ENCODE results near the gene CDH5.

The CDH5 gene

GRCh38 chr16:66391726-66392670 lies 25.5 kb downstream of the CDH5 start:
- DNase-seq (ENCODE audit: low spot score), result no peak

DNA sequence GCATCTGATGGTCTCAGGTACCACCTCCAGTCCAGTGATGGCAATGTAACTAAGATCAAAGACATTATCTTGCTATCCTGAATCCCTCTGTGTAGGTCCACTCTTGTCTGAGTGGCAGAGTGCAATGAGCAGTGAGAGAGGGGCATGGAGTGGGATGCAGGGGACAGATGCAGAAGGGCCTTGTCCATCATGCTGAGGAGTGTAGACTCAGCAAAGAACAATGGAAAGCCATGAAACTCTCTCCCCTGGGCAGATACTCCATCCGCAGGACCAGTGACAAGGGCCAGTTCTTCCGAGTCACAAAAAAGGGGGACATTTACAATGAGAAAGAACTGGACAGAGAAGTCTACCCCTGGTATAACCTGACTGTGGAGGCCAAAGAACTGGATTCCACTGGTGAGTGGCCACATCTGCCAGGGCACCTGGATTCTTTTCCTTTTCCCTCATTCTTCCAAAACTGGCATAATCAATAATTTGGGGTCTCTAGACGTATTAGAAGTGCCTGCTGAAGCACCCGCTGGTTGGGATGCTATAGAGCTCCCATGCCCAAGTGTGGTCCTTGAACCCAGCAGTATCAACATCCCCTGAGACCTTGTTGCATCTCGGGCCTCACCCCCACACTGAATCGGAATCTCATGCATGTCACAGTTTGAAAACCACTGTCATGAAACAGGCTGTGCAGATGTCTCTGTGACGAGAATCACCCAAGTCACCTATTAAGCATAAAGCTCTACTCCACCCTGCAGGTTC lies 29.5 kb downstream of the CDH5 start:
- no peak for DNase-seq (ENCODE audit: low spot score)

- DNase-seq (ENCODE audit: low spot score), result no peak
These were observed 31.4 kb downstream of the CDH5 start for GRCh38 chr16:66397736-66398433.

- no peak for DNase-seq (ENCODE audit: low spot score)
These were observed 32.5 kb downstream of the CDH5 start for GRCh38 chr16:66399031-66399430.

- no peak for DNase-seq (ENCODE audit: low spot score)
These were observed 33.4 kb downstream of the CDH5 start for GRCh38 chr16:66399930-66400329.

DNA sequence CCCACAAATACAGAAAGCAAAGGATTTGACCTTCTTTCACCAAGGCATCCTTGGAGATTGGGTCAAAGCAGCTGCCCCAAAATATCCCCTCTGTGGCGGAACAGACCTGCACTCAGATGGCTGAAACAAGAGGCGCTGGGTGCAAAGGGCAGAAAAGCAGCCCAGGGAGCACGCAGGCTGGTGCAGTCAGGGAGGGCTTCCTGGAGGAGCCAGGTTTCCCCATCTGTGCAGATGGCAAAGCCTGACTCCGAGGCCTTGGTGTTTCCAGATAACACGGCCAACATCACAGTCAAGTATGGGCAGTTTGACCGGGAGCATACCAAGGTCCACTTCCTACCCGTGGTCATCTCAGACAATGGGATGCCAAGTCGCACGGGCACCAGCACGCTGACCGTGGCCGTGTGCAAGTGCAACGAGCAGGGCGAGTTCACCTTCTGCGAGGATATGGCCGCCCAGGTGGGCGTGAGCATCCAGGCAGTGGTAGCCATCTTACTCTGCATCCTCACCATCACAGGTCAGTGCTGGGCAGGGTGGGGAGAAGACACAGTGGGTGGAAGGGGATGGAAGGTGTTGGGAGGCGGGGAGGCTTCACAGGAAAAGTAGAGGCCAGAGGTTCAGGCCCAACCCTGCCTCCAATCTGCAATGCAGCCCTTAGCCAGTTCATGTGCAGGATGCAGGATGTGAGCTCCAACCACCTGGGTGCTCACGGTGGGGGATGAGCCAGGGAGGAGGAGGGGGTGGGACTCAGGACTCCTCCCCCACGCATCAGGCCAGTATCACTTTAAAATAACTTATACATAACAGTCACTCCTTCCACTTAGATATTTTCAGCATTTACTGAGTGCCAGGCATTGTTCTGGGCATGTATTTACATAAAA lies 34.3 kb downstream of the CDH5 start:
- no peak for DNase-seq (ENCODE audit: low spot score)

GRCh38 chr16:66401610-66402009 lies 35.1 kb downstream of the CDH5 start:
- DNase-seq (ENCODE audit: low spot score), result no peak

DNA sequence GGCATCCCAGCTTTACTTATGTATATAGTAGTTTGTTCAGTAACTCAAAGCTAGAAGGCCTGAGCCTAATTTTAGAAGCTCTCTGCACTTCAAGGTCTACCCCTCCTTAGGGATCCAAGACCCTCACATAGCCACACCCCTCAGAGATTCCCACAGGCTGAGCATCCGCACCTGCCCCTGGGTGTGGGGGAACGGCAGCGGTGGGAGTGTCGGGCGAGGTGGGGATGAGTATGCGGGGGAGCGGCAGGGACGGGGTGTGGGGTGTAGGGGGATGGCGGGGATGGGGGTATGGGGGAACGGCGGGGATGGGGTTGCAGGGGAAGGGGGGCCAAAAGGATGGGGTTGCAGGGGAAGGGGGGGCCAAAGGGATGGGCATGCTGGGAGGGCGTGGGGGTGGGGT lies 35.7 kb downstream of the CDH5 start:
- DNase-seq (ENCODE audit: low spot score), result no peak

GRCh38 chr16:66402591-66403230 lies 36.2 kb downstream of the CDH5 start:
- no peak for DNase-seq (ENCODE audit: low spot score)

DNA sequence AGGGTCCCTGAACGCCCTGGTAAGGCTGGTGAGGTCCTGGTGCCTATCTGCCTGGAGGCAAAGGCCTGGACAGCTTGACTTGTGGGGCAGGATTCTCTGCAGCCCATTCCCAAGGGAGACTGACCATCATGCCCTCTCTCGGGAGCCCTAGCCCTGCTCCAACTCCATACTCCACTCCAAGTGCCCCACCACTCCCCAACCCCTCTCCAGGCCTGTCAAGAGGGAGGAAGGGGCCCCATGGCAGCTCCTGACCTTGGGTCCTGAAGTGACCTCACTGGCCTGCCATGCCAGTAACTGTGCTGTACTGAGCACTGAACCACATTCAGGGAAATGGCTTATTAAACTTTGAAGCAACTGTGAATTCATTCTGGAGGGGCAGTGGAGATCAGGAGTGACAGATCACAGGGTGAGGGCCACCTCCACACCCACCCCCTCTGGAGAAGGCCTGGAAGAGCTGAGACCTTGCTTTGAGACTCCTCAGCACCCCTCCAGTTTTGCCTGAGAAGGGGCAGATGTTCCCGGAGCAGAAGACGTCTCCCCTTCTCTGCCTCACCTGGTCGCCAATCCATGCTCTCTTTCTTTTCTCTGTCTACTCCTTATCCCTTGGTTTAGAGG lies 37.1 kb downstream of the CDH5 start:
- DNase-seq (ENCODE audit: low spot score), result no peak

DNA sequence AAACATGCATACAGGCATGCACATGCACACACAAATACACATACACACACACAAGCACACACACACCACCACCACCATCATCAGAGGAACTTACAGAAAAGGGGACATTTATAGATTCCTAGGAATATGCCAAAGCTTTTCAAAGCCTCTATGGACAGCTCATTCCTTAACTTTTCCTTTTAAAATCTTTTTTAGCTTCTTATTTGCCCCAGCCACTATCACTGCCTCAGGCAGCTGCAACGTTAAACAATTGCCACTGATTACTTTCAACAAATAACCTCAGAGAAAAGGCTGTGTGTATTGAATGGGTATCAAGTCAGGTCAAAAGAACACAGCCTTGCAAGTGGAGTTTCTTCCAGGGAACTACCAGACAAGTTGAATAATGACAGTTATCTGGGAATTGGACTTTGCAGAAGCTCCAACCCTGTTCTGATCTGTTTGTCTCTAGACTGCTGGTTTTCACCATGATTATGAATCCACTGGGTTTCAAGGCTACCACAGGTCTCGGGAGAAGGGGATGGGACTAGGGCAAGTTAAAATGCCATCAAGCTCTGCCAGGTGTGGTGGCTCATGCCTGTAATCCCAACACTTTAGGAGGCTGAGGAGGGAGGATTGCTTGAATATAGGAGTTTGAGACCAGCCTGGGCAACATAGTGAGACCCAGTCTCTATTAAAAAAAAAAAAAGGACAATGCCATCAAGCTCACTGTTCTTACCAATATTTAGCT lies 38.7 kb downstream of the CDH5 start:
- no peak for DNase-seq (ENCODE audit: low spot score)

- peak; percentile 91 for DNase-seq (ENCODE audit: low spot score)
These were observed 40.2 kb downstream of the CDH5 start for GRCh38 chr16:66406534-66407221.

DNA sequence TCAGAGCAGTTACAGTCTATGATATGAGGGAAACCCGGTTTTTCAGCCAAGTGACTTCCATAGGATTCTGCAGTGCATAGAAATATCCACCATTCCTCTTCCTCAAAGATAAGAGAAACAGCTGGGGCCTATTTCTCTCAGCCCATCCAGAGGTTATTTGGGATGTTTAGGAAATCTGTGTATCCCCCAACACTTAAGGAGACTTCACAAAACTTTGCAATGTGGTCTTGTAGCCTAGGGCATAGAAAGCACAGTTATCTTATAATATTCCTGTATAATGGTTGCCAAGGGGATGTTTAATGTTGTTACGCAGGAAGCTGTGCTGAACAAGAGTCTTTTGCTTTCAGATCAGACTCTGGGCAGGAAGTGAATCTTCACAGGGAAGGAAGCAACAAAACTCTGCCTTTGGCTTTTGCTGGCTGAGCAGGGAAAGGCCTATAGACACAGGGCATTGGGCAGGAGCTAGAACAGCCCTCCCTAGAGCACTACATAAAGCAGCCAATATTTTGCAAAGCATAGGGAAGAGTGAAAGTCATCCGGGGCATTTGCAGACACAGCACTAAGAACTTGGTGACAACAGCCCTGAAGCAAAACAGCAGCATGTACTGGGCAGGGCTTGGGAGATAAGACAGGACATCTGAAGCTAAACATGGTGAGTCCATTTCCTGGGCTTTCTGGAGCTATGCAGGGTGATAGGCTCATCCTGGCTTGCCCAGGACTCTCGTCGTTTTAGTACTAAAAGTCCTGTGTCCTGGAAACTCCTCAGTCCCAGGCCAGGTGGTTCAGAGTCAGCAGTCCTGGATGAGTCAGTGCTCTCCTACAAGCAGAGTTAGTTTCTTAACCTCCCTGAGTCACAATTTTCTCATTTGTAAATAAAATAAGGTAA lies 41.9 kb downstream of the CDH5 start:
- DNase-seq (ENCODE audit: low spot score), result no peak

- no peak for DNase-seq (ENCODE audit: low spot score)
These were observed 42.7 kb downstream of the CDH5 start for GRCh38 chr16:66409156-66409555.

GRCh38 chr16:66412182-66412581 lies 45.7 kb downstream of the CDH5 start:
- DNase-seq (ENCODE audit: low spot score), result no peak

- DNase-seq (ENCODE audit: low spot score), result no peak
These were observed 48.4 kb downstream of the CDH5 start for GRCh38 chr16:66414891-66415290.

DNA sequence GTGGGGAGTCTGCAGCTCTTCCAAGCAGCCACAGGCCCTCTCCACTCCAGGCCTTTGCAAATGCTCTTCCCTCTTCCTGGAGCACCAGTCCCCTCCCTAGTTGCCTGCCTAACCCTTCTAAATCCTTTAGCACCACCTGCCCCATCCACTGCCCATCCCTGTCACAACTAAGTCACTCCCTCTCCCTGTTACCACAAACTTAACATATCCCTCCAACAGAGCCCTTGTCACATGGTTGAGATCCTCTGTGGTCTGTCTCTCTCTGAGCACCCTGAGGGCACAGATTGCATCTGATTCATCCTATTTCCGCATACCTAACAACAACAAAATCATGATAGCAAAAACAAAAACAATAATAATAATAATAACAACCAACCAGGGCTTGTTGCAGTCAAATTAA lies 49.6 kb downstream of the CDH5 start:
- no peak for DNase-seq (ENCODE audit: low spot score)
